HG02938 (cell line): ENCODE measurements around the gene CPT1C.

Experiments used
- ATAC-seq: cut with Tn5 transposase; IDR thresholded peaks from one replicate; pipeline ENCODE4 v1.9.1; 2021; ENCODE audit warnings: mild to moderate bottlenecking, moderate library complexity; ENCODE audit not compliant: unreplicated experiment

Gene CPT1C

DNA sequence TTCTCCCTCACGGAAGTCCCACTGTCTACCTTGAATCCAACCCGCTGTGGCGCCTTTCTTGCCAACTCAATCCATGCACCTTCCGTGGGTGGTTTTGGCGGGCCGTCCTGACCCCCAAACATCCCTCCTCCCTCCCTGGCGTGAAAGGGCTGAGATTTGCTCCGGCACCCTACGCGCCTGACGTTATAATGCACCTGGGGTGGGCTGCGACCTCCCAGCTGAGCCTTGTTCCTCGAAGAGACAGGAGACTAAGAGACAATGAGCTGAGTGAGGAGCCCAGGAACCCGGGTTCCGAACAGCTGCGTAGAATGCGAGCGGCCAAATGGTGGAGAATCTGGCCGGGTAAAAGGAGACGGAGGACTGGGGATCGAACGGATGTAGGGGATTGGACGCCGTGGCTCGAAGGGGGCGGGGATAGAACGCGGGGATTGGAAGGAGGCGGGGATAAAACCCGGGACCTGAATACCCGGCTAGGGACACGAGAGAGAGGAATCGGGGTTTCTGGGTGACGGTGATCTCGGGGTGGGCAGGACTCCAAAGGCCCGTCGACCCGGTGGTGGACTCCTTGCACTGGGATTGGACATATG, at the start of gene CPT1C:
CPT1C (plus strand) TSS at position 461 of the 587 bp plus-strand sequence. CDS start 1,137 bp downstream, outside the sequence.
- no peak for ATAC-seq

DNA sequence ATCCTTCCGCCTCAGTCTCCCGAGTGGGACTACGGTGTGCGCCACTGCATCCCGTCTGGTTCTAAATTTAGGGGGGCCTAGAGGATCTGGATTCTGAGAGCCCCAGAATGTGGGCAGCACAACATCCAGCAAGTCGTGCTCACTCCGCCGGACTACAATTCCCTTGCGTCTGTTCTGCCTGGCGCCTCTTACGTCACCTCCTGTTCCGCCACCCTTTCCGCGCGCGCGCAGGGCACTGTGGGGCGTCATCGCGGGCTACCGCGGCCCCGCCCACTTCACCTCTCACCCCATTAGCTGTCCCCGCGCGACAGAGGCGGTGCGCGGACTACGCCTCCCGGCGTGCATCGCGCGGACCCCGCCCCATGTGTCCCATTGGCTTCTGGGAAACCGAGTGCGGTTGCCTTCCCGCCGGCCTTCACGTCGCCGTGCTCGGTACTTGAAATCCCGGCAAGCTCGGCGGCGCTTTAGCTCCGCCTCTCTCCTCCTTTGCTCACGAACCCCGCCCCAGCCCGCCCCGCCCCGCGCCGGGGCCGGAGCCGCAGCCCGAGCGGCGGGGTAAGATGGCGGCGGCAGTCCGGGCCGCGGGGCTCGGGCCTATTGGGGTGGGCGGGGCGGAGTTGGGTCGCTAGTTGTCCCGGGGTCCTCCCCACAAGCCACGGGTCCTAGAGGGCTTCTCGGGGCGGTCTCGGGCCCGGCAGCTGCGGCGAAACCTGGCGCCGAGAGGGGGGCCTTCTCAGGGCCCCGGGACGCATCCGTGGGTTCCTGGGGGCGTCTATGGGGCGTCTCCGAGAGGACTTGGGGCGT, 49.0 kb upstream of the CPT1C start, which contains the start of gene SCAF1:
SCAF1 (plus strand) TSS at position 522 of the 804 bp plus-strand sequence. CDS start 2,818 bp downstream, outside the sequence.
- ATAC-seq: peak; percentile 49

DNA sequence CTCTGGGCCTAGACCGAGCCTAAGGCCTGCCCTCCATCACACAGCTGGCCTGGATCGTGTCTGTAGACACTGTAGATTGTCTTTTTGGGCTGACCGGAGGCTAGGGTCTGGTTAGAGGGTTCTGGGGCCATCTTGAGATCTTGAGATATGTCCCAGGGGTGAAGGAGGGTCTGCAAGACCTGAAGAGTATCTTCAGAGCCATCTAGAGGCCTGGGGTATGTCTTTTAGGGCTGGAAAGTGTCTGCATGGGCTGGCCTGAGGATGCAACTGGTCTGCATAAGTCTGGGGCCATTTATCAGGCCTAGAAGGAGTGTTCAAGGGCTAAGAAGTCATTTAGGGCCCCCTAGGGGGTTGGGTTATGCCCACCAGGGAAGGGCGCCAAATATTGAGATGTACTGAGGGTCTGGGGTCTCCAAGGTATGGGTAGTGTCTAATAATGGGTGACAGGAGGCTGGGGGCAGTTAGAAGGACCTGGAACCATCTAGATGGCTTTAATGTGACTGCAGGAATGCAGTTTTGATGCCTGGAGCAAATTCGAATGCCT, 48.4 kb upstream of the CPT1C start:
- ATAC-seq: no peak

DNA sequence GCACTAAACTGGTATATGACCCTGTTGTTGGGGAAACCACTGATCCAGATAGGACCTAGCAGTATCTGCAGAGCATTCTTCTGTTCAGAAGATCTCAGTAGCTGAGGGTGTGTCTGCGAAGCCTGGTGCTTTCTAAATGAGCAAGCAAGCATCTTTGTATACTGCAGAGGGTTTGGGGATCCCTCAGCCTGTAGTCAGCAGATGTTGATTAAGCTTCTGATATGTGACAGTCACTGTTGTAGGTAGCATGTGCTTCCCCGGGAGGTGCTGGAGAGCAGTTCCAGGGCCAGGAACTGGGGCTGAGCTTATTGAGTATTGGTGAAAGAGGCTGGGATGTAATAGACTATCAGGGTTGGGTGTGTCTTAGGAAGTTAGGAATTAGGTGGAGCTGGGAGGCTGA, 47.5 kb upstream of the CPT1C start:
- no peak for ATAC-seq

DNA sequence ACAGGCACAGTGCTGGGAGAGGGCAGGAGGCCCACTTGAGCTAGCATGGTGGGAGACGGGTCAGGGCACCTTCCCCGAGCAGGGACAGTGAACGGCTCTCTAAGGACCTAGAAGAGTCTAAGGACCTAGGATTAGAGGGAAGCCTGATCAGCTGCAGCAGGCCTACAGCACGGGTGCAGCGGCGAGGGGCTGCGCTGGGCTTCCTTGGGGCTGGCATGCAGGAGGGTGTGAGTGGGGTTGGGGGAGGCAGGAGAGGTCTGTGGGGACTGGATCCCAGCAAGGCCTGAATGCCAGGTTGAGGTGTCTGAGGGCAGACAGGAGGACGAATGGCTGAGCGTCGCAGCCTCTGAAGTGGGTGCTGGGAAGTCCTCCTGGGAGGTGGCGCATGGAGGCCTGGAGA, 45.3 kb upstream of the CPT1C start:
- ATAC-seq: no peak

DNA sequence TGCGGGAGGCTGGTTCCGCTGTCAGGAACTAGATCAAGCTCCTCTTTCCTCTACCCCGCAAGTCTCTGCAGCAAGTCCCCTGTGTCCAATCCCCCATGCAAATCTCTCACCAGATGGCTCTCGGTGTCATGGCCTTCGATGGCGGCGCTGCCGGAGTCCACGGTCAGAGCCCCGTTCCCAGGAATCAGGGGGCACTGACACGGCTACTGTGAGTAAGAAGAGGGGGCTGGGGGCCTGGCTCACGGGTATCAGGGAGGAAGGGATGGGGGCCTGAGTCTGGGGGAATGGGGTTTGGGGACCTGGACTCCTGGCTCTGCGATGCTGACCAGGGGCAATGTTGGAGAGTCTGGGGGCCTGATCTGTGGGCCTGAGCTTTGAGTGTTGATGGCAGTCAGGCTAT, 44.9 kb upstream of the CPT1C start:
- no peak for ATAC-seq

DNA sequence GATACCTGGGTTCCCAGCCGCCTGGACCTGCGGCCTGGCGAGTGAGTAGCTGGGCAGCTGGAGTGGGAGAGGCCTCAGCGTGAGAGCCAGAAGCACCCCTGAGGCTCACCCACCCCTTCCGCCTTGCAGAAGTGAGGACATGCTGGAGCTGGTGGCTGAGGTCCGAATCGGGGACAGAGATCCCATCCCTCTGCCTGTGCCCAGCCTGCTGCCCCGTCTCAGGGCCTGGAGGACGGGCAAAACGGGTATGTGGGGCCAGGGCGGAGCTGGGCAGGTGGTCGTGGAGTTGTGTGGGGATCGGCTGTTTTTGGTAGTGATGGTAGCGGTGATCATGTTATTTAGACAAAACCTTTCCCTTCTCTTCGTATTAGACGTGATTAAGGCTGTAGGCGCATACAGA, 44.3 kb upstream of the CPT1C start:
- ATAC-seq: no peak

DNA sequence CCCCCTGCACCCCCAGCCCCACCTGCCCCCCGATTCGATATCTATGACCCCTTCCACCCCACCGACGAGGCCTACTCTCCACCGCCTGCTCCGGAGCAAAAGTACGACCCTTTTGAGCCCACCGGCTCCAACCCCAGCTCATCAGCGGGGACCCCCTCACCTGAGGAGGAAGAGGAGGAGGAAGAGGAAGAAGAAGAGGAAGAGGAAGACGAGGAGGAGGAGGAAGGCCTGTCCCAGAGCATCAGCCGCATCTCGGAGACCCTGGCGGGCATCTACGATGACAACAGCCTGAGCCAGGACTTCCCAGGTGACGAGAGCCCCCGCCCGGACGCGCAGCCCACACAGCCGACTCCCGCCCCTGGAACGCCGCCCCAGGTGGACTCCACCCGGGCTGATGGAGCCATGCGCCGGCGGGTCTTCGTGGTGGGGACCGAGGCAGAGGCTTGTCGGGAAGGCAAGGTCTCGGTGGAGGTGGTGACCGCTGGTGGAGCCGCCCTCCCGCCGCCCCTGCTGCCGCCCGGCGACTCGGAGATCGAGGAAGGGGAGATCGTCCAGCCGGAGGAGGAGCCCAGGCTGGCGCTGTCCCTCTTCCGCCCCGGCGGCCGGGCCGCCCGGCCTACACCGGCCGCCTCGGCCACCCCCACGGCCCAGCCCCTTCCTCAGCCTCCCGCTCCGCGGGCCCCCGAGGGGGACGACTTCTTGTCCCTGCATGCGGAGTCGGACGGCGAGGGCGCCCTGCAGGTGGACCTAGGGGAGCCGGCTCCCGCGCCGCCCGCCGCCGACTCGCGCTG, 39.7 kb upstream of the CPT1C start:
- no peak for ATAC-seq

DNA sequence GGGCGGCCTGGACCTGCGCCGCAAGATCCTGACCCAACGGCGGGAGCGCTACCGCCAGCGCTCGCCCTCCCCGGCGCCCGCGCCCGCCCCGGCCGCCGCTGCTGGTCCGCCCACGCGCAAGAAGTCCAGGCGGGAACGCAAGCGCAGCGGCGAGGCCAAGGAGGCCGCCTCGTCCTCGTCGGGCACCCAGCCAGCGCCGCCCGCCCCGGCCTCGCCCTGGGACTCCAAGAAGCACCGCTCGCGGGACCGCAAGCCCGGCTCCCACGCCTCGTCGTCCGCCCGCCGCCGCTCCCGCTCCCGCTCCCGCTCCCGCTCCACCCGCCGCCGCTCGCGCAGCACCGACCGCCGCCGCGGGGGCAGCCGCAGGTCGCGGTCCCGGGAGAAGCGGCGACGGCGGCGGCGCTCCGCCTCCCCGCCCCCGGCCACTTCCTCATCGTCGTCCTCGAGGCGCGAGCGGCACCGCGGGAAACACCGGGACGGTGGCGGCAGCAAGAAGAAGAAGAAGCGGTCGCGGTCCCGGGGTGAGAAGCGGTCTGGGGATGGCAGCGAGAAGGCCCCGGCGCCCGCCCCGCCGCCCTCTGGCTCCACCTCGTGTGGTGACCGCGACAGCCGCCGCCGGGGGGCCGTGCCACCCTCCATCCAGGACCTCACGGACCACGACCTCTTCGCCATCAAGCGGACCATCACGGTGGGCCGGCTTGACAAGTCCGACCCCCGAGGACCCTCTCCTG, 38.9 kb upstream of the CPT1C start:
- no peak for ATAC-seq

DNA sequence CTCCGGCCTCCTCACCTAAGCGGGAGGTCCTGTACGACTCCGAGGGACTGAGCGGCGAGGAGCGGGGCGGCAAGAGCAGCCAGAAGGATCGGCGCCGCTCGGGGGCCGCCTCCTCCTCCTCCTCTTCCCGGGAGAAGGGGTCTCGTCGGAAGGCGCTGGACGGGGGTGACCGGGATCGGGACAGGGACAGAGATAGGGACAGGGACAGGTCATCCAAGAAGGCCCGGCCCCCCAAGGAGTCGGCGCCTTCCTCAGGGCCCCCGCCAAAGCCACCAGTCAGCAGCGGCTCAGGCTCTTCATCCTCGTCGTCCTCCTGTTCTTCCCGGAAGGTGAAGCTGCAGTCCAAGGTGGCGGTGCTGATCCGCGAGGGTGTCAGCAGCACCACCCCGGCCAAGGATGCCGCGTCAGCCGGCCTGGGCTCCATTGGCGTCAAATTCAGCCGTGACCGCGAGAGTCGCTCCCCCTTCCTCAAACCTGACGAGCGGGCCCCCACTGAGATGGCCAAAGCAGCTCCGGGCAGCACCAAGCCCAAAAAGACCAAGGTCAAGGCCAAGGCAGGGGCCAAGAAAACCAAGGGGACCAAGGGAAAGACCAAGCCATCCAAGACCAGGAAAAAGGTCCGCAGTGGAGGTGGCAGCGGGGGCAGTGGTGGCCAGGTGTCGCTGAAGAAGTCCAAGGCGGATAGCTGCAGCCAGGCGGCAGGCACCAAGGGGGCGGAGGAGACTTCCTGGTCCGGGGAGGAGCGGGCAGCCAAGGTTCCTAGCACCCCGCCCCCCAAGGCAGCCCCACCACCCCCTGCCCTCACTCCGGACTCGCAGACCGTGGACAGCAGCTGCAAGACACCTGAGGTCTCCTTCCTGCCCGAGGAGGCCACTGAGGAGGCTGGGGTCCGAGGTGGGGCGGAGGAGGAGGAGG, 38.1 kb upstream of the CPT1C start:
- no peak for ATAC-seq

DNA sequence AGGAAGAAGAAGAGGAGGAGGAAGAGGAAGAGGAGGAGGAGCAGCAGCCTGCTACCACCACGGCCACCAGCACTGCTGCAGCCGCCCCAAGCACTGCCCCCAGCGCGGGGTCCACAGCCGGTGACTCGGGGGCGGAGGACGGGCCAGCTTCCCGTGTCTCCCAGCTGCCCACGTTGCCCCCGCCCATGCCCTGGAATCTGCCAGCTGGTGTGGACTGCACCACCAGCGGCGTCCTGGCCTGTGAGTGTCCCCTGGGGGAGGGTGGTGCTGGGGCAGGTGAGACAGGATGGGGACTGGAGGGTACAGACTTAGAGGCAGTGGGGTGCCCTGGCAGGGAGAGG, 37.5 kb upstream of the CPT1C start:
- ATAC-seq: no peak

DNA sequence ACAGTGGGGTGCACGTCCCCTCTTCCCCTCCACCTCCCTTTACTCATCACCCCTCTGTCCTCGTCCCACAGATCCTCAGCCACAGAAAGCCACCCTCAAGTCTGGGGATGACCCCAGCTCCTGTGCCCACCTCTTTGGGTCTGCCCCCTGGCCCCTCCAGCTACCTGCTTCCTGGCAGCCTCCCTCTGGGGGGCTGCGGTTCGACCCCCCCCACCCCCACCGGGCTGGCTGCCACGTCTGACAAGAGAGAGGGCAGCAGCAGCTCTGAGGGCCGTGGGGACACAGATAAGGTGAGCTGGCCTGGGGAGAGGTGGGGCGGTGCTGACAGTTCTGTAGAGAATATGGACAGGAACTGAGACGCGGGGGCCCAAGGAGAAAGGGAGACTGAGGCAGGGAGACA, 36.3 kb upstream of the CPT1C start:
- no peak for ATAC-seq

DNA sequence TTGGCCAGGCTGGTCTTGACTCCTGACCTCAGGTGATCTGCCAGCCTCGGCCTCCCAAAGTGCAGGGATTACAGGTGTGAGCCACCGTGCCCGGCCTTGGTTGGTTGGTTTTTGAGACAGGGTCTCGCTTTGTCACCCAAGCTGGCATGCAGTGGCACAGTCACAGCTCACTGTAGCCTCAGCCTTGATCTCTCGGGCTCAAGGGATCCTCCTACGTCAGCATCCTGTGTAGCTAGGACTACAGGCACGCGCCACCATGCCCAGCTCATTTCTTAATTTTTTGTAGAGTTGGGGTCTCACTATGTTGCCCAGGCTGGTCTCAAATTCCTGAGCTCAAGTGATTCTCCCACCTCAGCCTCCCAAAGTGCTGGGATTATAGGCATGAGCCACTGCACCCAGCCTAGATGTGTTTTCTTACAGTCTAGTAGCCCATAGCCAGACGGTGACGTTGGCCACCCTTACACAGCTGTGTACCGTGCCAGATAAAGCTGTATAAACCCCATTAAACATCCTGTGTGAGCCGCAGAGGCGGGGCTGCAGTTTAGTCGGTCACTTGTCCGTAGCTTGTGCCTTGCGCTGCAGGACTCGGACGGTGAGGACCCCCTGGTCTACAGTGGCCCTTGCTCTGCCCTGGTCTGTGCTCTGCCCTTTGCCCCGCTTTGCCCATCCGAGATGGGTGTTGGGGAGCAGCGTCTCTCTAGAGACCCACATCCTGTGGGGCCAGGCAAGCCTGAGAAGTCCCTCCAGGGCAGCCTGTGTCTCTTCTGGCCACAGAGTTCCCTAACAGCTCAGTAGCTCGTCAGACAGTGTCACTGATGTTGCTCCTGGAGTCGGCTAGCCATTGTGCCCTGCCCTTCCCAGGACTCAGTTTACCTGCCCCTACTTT, 35.1 kb upstream of the CPT1C start:
- no peak for ATAC-seq

DNA sequence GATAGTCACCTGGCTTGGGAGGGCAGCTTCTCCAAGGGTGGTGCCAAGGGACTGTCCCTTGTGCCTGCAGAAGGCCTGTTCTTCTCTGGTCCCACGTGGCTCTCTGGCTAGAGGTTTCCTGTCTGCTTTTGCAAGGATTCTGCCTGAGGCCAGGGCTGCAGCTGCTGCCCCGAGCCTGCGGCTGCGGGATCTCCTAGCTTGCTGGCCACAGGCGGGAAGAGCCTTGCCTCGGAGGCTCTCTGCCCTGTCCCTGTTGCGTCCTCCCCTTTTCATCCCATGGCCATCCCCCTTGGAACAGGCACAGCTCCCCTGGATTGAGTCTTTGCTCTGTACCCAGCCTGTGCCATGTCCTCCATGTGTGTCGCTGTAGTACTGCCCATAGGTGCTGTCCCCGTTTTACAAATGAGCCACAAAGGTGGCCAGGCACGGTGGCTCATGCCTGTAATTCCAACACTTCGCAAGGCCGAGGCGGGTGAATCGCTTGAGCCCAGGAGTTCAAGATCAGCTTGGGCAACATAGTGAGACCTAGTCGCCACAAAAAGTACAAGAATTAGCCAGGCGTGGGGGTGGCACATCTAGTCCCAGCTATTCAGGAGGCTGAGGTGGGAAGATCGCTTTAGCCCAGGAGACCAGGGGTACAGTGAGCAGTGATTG, 34.3 kb upstream of the CPT1C start:
- no peak for ATAC-seq

DNA sequence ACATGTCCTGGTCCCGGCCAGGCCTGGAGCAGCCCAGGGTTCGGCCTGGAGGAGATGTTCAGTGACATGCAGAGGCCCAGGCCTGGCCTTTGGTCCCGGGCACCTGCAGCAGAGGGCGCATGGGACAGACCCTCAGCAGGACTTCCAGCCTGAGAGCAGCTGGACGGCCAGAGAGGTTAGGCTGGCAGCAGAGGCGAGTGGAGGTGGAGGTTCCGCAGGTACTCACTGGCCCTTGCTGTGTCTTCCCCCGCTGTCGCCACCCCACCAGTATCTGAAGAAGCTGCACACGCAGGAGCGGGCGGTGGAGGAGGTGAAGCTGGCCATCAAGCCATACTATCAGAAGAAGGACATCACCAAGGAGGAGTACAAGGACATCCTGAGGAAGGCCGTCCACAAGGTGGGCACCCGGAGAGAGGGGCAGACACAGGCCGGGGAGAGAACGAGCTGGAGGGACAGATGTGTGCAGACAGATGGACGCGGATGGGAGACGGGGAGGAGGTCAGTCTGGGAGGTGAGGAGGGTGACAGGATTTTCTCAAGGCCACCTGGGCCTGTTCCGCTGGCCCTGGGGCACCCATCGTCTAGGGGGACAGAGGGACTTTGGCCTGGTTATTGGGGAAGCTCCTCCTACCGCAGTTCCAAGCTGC, 33.3 kb upstream of the CPT1C start:
- ATAC-seq: no peak

DNA sequence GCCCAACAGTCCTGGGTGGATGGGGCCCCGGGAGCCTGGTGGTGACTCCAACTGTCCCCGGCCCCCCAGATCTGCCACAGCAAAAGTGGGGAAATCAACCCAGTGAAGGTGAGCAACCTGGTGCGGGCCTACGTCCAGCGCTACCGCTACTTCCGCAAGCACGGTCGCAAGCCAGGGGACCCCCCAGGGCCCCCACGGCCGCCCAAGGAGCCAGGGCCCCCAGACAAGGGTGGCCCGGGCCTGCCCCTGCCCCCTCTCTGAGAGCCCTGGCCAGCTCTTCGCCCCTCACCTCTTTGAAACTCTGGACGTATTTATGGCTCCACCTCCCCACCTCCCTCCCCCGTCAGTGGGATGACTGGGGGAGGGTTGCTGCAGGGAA, 32.8 kb upstream of the CPT1C start:
- no peak for ATAC-seq

DNA sequence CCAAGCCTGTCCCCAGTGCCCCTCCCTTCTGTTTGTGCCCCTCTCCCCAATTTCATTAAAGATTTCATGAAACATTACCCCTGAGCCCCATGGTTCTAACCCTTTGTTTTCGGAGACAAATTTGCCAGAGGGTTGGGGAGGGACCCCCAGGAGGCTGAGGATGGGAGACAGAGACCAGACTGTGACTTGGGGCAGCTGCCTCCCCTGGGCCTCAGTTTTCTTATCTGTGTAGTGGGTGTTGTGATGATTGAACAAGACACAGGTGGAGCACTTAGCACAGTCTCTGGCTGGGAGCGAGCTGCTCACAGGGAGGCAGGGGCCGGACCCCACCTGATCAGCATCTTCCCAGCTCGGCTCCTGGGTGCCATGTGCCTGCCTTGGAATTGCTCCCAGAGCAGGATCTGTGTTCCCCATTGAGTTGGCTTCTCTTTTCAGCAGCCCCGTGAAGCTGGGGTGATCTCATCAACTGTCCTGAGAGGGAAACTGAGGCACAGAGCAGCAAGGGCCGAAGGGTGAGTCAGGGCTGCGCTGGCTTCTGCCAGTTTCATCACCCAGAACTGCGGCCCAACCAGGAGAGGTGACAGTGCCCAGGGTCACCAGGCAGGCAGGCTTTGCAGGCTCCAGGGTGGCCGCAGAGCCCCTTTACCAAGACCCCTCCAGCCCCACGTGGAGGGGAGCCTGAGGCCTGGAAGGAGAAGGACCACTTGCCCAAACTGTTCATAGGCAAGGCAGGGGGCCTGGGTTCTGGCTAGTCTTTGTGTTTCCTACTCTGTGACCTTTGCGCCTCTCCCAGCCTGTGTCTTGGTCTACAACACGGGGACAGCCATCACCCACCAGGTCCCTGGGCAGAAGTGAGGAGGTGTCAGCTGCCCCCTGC, 32.1 kb upstream of the CPT1C start:
- no peak for ATAC-seq
